HEK293 (cell line): ENCODE data around the gene NRTN.

Experiments used
- BCL11A ChIP-seq: fragments of 450-650 bp; formaldehyde crosslinking; IDR thresholded peaks from 2 replicates; pipeline ENCODE4 v1.5.1; 2016; ENCODE audit warnings: low read depth, missing biosample characterization, missing genetic modification characterization
- MZF1 ChIP-seq: fragments of 450-650 bp; formaldehyde crosslinking; IDR thresholded peaks from 2 replicates; pipeline ENCODE4 v1.5.1; 2017; ENCODE audit warnings: missing biosample characterization, missing genetic modification characterization, borderline replicate concordance

GRCh38 chr19:5824751-5825150, 19.9 kb downstream of the NRTN start:
- TF ChIP-seq BCL11A (tag by site-specific recombination), result no peak
- TF ChIP-seq MZF1, result no peak
